Measurements from ENCODE around the gene SCGB1D1.

SCGB1D1 gene, protein sequence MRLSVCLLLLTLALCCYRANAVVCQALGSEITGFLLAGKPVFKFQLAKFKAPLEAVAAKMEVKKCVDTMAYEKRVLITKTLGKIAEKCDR

DNA sequence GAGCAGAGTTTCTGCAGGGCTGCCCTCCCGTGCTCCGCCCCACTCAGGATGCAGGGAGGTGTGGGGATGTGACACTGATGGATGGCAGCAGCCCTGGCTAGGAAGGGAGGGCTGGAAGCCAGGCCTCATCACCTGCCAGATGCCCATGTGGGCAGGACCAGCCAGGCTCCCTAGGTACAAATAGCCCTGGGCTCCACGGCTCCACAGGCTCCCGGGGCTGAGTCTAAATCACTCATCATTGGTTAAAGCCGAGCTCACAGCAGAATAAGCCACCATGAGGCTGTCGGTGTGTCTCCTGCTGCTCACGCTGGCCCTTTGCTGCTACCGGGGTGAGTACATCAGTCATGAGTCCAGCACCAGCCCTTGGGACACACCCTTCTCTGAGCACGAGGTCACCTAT lies at the start of gene SCGB1D1:
Gene SCGB1D1 (plus strand): TSS at position 206 of the 400 bp plus-strand sequence. CDS start 69 bp downstream, at position 275.
- Histone ChIP-seq H3K36me3 (ENCODE audit: control insufficient read depth, insufficient read depth, low read length) (no peaks in the 10 kb centered on the region), H3K27me3 (ENCODE audit: control insufficient read depth, insufficient read depth, low read length) (peaks cover 17% of the 10 kb centered on the region), H3K9ac (ENCODE audit: low read length) (no peak within 1 kb of the TSS), H3K4me3 (ENCODE audit: low read length) (no peak within 1 kb of the TSS), H3K9me3 (ENCODE audit: control insufficient read depth, low read length) (no peaks in the 10 kb centered on the region), H3K4me1 (ENCODE audit: control insufficient read depth, insufficient read depth, low read length) (no peaks in the 10 kb centered on the region)

DNA sequence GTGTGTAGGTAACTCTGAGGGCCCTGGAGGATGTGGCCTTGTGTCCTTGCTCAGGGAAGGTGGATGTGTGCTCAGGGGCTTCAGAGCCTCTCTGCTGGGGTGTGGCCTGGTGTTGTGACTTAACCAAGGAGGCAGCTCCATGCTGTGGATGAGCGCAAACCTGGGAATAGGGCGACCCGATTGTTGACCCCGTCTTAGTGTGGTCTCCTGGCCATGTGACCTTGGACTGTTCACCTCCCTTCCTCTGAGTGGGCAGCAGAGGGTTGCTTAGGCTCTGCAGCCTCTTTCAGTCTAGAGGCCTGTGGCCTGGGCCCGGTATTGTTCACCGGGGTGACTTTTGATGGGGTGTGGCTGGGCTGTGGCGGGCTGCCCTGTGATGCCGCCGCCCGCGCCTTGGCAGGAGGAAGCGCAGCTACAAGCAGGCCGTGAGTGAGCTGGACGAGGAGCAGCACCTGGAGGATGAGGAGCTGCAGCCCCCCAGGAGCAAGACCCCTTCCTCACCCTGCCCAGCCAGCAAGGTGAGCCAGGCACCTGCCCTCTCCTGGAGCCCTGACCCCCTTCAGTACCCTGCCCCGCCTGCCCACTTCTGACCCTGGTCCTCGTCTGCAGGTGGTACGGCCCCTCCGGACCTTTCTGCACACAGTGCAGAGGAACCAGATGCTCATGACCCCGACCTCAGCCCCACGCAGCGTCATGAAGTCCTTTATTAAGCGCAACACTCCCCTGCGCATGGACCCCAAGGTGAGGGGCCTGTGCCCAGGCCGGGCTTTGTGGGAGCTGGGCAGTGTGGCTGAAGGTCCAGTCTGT lies 49.5 kb upstream of the SCGB1D1 start:
- H3K36me3 ChIP-seq (ENCODE audit: control insufficient read depth, insufficient read depth, low read length), result no peaks in the 10 kb centered on the region
- H3K4me1 ChIP-seq (ENCODE audit: control insufficient read depth, insufficient read depth, low read length), result no peaks in the 10 kb centered on the region
- no peak overlapping the region for H3K4me3 ChIP-seq (ENCODE audit: low read length)
- no peak overlapping the region for H3K9ac ChIP-seq (ENCODE audit: low read length)
- H3K9me3 ChIP-seq (ENCODE audit: control insufficient read depth, low read length), result no peaks in the 10 kb centered on the region
- no peaks in the 10 kb centered on the region for H3K27me3 ChIP-seq (ENCODE audit: control insufficient read depth, insufficient read depth, low read length)

DNA sequence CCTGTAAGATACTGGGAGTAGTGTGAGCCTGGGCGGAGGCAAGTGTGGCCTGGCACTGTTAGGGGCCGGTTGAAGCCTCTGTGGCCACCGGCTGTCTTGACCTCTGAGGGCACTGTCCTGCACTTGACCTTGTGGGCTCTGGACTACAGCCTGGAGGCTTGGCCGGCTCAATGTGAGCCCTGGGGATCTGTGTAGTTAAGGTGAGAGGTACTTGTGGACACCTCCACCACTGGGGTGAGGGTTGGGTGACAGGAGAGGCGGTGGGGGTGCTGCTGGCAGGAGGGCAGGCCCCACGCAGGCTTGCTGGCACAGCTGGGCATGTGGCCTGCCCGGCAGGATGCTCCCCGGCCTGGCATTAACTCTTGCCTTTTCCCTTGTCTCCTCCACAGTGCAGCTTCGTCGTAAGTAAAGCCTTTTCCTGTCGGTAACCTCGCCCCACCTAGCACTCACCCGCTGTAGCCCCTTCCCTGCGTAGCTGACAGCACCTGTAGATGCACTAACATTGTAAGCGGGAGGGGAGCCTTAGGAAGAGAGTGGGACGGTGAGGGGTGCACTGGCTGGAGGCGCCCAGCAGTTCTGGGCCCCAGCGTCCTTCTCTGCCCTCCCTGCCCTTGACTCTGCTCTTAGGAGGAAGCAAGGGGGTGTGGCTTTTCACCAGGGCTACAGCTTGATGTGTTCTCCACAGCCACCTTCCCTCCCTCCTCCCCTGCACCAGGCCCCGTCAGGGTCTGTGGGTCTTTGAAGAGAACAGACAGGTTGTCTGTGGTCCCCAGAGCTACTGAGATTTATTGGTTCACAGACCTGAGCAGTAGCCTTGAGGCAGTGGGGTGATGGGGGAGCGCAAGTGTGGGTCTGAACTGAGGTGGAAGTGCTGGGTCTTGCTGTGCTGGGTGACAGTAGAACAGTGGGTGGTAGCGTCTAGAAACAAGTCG lies 48.6 kb upstream of the SCGB1D1 start:
- no peaks in the 10 kb centered on the region for H3K9me3 ChIP-seq (ENCODE audit: control insufficient read depth, low read length)
- no peak overlapping the region for H3K9ac ChIP-seq (ENCODE audit: low read length)
- no peaks in the 10 kb centered on the region for H3K27me3 ChIP-seq (ENCODE audit: control insufficient read depth, insufficient read depth, low read length)
- H3K4me3 ChIP-seq (ENCODE audit: low read length), result no peak overlapping the region
- no peaks in the 10 kb centered on the region for H3K36me3 ChIP-seq (ENCODE audit: control insufficient read depth, insufficient read depth, low read length)
- no peaks in the 10 kb centered on the region for H3K4me1 ChIP-seq (ENCODE audit: control insufficient read depth, insufficient read depth, low read length)

DNA sequence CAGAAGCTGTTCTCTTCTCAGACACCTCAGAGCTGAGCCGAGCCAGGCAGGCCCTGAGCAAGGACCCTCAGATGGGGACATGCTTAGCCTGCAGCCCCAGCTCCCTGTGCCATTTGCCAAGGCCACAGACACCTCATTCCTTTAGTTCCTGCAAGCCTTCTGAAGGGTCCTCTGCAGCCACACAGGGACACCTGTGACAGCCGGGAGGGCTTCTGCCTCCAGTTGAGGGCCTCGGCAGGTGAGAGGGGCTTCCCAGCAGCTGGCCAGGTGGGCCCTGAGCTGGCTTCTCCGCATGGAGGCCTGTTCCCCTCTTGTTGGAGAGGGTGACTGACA lies 48.0 kb upstream of the SCGB1D1 start:
- H3K4me1 ChIP-seq (ENCODE audit: control insufficient read depth, insufficient read depth, low read length), result no peaks in the 10 kb centered on the region
- no peak overlapping the region for H3K4me3 ChIP-seq (ENCODE audit: low read length)
- no peak overlapping the region for H3K9ac ChIP-seq (ENCODE audit: low read length)
- H3K36me3 ChIP-seq (ENCODE audit: control insufficient read depth, insufficient read depth, low read length), result no peaks in the 10 kb centered on the region
- no peaks in the 10 kb centered on the region for H3K27me3 ChIP-seq (ENCODE audit: control insufficient read depth, insufficient read depth, low read length)
- H3K9me3 ChIP-seq (ENCODE audit: control insufficient read depth, low read length), result no peaks in the 10 kb centered on the region

DNA sequence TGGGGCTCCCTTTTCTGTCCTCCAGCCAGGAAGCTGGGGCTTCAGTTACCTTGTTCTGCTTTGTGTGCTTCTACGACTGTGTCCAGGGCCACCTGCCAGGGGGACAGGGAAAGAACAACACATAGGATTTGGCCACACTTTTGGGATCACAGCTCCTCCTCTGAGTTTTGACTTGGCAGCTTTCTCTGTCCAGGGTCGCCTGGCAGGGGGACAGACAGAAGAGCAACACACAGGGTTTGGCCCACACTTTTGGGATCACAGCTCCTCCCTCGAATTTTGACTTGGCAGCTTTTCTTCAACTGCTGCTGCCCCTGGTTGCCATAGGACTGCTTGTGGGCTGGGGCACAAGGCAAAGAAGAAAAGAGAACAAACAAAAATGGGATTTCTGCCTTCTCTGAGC lies 47.1 kb upstream of the SCGB1D1 start:
- no peaks in the 10 kb centered on the region for H3K9me3 ChIP-seq (ENCODE audit: control insufficient read depth, low read length)
- H3K27me3 ChIP-seq (ENCODE audit: control insufficient read depth, insufficient read depth, low read length), result no peaks in the 10 kb centered on the region
- no peak overlapping the region for H3K9ac ChIP-seq (ENCODE audit: low read length)
- H3K36me3 ChIP-seq (ENCODE audit: control insufficient read depth, insufficient read depth, low read length), result peaks cover 4% of the 10 kb centered on the region
- H3K4me1 ChIP-seq (ENCODE audit: control insufficient read depth, insufficient read depth, low read length), result no peaks in the 10 kb centered on the region
- no peak overlapping the region for H3K4me3 ChIP-seq (ENCODE audit: low read length)

DNA sequence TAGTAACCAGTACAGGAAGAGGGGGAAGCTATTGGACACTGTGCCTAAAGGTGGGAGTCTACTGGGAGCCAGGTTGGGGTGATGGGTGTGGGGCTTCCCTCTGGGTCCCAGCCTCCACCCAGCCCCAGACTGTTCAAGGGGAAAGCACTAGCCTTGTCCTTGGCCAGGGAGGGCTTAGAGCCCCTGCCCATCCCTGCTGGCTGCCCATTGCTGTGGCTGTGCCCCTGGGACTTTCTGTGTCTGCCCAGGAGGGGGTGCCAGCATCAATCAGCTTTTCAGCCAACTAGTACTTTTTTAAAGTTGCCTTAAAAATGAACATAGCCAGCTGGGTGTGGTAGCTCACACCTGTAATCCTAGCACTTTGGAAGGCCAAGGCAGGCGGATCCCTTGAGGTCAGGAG lies 46.3 kb upstream of the SCGB1D1 start:
- Histone ChIP-seq H3K4me1 (ENCODE audit: control insufficient read depth, insufficient read depth, low read length) (no peaks in the 10 kb centered on the region), H3K9me3 (ENCODE audit: control insufficient read depth, low read length) (no peaks in the 10 kb centered on the region), H3K36me3 (ENCODE audit: control insufficient read depth, insufficient read depth, low read length) (peaks cover 7% of the 10 kb centered on the region), H3K9ac (ENCODE audit: low read length) (no peak overlapping the region), H3K27me3 (ENCODE audit: control insufficient read depth, insufficient read depth, low read length) (no peaks in the 10 kb centered on the region), H3K4me3 (ENCODE audit: low read length) (no peak overlapping the region)

DNA sequence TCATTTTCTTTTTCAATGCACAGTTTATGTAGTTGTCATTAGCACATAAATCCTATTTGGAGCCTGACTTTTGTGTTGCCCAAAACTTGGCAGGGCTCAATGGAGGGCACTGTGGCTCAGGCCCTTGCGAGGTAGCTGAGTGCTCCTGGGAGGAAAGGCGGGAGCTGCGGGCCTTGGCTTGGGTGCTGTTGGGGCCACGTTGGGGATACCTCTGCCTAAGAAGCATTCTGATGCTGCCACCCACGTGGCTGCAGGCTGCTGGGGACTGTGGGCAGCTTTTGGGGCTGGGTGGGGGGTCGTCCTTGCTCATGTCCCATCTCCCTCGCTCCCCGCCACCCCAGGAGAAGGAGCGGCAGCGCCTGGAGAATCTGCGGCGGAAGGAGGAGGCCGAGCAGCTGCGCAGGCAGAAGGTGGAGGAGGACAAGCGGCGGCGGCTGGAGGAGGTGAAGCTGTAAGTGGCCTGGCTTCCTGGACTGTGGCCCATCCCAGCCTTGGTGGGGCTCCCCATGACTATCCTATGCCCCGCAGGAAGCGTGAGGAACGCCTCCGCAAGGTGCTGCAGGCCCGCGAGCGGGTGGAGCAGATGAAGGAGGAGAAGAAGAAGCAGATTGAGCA lies 45.3 kb upstream of the SCGB1D1 start:
- H3K4me1 ChIP-seq (ENCODE audit: control insufficient read depth, insufficient read depth, low read length), result no peaks in the 10 kb centered on the region
- H3K9ac ChIP-seq (ENCODE audit: low read length), result no peak overlapping the region
- H3K36me3 ChIP-seq (ENCODE audit: control insufficient read depth, insufficient read depth, low read length), result peaks cover 7% of the 10 kb centered on the region
- no peaks in the 10 kb centered on the region for H3K27me3 ChIP-seq (ENCODE audit: control insufficient read depth, insufficient read depth, low read length)
- no peaks in the 10 kb centered on the region for H3K9me3 ChIP-seq (ENCODE audit: control insufficient read depth, low read length)
- H3K4me3 ChIP-seq (ENCODE audit: low read length), result no peak overlapping the region

DNA sequence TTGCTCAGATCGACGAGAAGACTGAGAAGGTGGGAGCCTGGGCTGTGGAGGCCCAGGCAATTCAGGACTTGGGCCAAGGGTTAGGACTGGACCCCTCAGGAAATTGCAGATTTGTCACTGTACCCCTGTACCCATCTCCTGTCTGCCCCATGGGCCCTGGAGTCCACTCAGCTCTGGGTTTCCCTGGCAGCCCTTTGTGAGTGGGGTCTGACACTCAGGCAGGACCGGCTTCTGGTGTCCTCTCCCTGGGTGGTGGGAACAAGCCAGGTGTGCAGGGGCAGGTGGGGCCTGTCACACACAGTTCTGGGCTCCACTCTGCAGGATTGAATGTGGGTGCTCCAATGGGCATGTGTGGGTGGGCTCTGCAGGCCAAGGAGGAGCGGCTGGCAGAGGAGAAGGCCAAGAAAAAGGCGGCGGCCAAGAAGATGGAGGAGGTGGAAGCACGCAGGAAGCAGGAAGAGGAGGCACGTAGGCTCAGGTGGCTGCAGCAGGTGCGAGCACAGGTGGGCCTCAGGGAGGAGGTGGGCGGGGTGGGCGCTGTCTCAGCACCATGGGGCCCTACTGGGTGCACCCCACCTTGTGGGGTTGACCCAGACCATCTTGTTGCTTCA lies 44.6 kb upstream of the SCGB1D1 start:
- Histone ChIP-seq H3K9ac (ENCODE audit: low read length) (no peak overlapping the region), H3K27me3 (ENCODE audit: control insufficient read depth, insufficient read depth, low read length) (no peaks in the 10 kb centered on the region), H3K4me1 (ENCODE audit: control insufficient read depth, insufficient read depth, low read length) (no peaks in the 10 kb centered on the region), H3K9me3 (ENCODE audit: control insufficient read depth, low read length) (no peaks in the 10 kb centered on the region), H3K4me3 (ENCODE audit: low read length) (no peak overlapping the region), H3K36me3 (ENCODE audit: control insufficient read depth, insufficient read depth, low read length) (peaks cover 7% of the 10 kb centered on the region)

DNA sequence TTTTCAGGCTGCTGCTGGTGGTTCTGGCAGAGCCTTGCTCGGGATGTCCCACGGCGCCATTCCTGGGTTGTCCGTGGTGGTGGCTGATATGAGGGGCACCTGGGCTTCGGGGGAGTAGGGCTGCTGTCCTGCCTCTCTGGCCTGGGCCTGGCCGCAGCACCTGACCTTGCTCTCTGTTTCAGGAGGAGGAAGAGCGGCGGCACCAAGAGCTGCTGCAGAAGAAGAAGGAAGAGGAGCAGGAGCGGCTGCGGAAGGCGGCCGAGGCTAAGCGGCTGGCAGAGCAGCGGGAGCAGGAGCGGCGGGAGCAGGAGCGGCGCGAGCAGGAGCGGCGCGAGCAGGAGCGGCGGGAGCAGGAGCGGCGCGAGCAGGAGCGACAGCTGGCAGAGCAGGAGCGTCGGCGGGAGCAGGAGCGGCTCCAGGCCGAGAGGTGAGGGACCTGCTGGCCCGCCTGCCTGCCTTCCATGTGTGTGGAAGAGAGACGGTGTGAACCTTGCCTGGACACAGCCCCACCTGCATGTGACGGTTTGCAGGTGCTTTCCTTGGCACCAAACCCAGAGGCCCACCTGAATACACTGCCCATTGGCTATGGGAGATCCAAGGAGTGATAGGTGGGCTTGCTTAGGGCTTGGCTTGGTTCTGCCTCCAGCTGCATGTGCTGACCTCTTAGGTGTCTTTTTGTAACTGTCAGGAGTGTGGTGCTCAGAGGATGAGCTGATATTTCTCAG lies 43.4 kb upstream of the SCGB1D1 start:
- peaks cover 7% of the 10 kb centered on the region for H3K36me3 ChIP-seq (ENCODE audit: control insufficient read depth, insufficient read depth, low read length)
- H3K27me3 ChIP-seq (ENCODE audit: control insufficient read depth, insufficient read depth, low read length), result no peaks in the 10 kb centered on the region
- no peak overlapping the region for H3K4me3 ChIP-seq (ENCODE audit: low read length)
- H3K4me1 ChIP-seq (ENCODE audit: control insufficient read depth, insufficient read depth, low read length), result no peaks in the 10 kb centered on the region
- H3K9ac ChIP-seq (ENCODE audit: low read length), result no peak overlapping the region
- no peaks in the 10 kb centered on the region for H3K9me3 ChIP-seq (ENCODE audit: control insufficient read depth, low read length)

DNA sequence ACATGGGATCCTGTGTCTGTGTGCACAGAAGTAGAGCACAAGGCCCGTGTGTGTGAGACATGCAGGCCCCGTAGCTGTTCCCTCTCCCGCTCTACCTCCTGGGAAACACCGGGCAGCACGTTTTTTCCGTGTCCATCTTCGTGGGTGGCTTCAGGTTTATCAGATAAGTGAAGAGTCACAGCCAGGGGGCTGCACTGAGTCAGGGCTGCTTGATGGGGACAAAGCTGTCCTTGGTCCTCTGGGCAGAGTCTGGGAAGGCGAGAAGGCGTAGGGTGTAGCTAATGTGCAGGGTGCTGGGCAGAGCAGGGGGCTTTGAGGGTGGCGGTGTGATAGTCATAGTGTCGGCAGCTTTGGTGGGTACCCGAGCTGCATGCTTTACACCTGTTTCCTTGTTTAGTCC lies 42.5 kb upstream of the SCGB1D1 start:
- Histone ChIP-seq H3K9ac (ENCODE audit: low read length) (no peak overlapping the region), H3K4me1 (ENCODE audit: control insufficient read depth, insufficient read depth, low read length) (no peaks in the 10 kb centered on the region), H3K4me3 (ENCODE audit: low read length) (no peak overlapping the region), H3K9me3 (ENCODE audit: control insufficient read depth, low read length) (no peaks in the 10 kb centered on the region), H3K36me3 (ENCODE audit: control insufficient read depth, insufficient read depth, low read length) (peaks cover 7% of the 10 kb centered on the region), H3K27me3 (ENCODE audit: control insufficient read depth, insufficient read depth, low read length) (no peaks in the 10 kb centered on the region)

DNA sequence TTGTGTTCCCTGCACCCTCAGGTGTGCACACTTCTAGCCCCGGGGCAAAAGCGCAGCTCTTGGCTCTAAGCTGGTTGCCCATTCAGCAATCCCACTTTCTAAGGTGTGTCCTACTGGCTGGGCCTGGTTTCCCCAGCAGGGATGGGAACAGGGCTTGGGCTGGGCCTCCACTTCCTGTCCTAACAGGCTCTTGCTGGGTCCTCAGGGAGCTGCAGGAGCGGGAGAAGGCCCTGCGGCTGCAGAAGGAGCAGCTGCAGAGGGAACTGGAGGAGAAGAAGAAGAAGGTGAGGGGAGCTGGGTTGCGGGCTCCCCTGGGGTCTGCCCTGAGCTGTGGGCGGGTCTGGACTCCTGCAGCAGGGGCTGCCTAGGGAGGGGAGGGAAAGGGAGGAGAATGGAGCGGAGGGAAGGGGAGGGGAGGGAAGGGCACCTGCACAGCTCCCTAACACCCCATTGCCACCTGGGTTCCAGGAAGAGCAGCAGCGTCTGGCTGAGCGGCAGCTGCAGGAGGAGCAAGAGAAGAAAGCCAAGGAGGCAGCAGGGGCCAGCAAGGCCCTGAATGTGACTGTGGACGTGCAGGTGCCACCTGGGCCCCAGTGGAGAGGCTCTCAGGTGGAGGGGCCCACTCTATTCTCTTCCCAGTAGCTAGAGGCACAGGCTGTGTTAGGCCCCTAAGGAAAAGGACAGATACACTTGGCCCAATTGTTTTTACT lies 41.6 kb upstream of the SCGB1D1 start:
- H3K9ac ChIP-seq (ENCODE audit: low read length), result no peak overlapping the region
- H3K9me3 ChIP-seq (ENCODE audit: control insufficient read depth, low read length), result no peaks in the 10 kb centered on the region
- H3K27me3 ChIP-seq (ENCODE audit: control insufficient read depth, insufficient read depth, low read length), result no peaks in the 10 kb centered on the region
- H3K4me1 ChIP-seq (ENCODE audit: control insufficient read depth, insufficient read depth, low read length), result no peaks in the 10 kb centered on the region
- peaks cover 7% of the 10 kb centered on the region for H3K36me3 ChIP-seq (ENCODE audit: control insufficient read depth, insufficient read depth, low read length)
- H3K4me3 ChIP-seq (ENCODE audit: low read length), result no peak overlapping the region
